ENCODE results near the gene HOXB5.

The HOXB5 gene

DNA sequence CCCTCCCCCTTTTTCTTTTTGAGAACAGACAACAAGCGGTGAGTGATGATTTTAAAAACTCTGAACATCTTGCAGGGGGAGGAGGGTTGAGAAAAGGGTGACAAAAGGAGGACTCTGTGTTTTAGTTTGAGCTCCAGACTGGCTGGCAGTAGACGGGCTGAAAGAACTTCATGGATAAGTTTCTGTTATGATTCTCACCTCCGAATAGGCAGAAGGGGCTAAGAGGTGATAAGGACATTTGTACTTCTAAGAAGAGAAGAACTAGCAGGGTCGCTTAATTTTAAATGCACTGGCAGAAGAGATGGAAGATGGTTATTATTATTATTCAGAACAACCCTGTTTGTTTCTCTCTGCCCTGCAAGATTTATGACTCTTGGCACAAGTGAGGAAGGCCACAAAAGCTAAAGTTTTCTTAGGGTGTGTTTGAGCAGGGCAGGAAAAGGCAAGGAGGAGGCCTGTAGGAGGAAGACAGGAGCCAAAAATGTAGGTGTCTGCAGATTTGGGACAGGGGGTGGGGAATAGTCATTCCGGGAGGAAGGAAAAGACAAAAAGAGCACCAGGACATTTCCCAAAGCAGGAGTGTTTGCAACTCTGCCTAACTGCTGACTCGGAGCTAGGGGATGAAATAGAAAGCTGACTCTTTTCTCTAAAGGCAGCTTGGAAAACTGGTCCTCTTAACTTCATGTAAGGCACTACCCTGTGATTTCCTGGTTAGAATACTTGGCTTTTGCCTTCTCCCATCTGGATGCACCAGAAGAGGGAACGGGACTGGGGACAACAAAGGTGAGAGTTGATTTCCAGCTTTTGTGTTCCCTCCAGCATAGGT is 36.8 kb downstream of the HOXB5 start:
- no peak for DNase-seq

- DNase-seq: no peak
Measured at GRCh38 chr17:48556229-48556575, 37.4 kb downstream of the HOXB5 start.

GRCh38 chr17:48555258-48556228 is 38.0 kb downstream of the HOXB5 start:
- DNase-seq: no peak

DNA sequence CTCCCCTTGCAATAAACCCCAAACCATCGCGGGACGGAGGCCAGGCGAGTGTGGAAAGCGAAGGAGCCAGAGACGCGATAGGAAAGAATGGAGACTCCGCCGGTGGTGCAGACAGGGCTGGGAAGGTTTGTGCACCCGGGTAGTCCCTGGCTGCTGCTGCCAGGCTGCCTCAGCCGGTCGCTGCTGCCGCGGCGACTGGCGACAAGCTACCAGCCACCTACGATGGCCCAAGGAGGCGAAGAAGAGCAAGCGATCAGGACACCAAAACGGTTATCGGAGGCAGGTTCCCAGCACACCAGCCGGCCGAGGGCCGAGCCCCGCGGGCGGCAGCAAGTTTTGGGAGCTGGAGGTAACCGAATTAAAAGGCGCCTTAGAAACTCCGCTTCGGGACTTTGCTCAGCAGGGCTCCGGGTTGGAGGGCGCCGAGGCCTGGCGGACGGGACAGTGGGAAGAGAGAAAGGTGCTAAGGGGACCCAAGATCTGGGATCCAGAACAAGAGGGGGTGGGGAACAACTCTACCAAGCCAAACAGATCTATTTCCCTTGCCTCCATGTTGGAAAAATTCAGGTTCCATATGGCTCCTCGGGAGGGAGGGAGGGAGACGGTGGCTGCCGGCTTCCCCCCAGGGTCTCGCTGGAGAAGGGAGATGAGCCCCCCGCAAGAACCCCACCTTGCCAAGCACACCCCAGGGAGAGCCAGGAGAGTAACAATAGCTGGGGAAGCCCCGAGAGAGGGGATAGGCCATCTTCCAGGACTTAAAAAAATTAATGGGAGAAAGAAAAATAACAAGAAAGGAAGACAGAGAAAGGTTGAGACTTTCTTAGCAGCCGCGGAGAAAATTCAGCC is 38.9 kb downstream of the HOXB5 start:
- no peak for DNase-seq

DNA sequence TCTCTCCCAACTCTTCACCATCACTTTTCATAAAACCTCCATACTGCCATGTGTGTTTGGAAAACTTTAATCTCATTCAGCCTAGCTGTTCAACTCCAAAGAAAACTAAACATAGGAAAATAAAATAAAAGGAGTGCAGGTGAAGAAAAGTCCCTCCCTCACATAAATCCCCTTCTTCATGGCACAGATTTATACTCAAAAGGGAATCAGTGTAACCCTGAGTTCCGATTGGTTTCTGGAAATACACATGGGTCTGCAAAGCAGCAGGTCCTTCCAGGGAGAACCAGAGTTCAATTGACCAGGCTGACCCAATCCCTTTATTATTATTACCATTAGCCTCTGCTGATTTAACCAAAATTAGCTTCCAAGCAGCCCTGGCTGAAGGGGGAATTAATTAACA is 39.8 kb downstream of the HOXB5 start:
- no peak for DNase-seq

DNA sequence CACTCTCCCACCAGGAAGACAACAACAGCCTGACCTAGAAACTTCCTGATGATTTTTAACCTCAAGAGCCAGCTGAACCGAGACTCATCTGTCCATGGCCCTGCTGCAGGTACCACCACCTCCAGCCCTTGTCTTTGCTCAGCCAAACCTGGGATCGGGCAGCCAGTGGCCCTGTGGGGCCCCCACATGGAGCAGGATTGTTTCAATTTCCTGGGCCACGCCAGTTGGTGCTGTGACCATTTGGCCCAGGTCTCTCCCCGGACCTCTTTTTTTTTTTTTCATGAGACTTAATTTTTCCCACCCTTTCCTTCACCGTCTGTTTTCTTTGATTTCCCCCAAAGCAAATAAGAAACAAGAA is 40.4 kb downstream of the HOXB5 start:
- no peak for DNase-seq

DNA sequence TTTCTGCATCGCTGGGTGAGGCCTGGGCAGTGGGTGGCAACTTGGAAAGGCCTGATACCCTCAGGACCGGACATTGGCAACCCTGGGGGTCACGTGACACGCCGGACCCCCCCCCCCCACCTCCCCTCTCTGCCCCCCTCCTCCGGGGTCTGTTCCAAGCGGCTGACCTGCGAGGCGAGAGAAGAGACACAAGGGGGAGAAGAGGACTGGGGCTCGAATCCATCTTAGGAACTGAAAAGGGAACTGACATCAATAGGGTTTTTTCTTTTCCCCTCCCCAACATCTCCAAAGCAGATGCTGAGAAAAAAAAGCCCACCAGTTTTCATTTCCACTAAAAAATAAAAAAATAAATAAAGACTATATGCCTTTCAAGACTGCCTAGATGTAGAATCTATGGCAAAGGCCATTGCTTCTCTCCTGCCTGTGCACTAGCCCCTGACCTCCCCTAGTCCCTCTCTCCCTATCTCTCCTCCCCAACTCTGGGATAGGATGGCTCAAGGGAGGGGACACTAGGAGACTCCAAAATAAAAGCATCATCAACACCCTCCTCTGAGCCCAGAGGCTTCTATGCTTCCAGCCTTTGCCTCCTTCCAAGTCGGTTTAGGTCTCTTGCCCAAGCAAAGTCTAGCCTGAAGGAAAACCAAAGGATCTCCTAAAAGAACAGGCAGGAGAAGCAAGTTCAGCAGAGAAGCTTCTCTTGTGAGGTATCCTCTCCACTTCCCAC is 41.0 kb downstream of the HOXB5 start:
- DNase-seq: no peak

- DNase-seq: no peak
Measured at GRCh38 chr17:48551596-48552465, 41.7 kb downstream of the HOXB5 start.

- DNase-seq: no peak
Measured at GRCh38 chr17:48551214-48551555, 42.4 kb downstream of the HOXB5 start.

DNA sequence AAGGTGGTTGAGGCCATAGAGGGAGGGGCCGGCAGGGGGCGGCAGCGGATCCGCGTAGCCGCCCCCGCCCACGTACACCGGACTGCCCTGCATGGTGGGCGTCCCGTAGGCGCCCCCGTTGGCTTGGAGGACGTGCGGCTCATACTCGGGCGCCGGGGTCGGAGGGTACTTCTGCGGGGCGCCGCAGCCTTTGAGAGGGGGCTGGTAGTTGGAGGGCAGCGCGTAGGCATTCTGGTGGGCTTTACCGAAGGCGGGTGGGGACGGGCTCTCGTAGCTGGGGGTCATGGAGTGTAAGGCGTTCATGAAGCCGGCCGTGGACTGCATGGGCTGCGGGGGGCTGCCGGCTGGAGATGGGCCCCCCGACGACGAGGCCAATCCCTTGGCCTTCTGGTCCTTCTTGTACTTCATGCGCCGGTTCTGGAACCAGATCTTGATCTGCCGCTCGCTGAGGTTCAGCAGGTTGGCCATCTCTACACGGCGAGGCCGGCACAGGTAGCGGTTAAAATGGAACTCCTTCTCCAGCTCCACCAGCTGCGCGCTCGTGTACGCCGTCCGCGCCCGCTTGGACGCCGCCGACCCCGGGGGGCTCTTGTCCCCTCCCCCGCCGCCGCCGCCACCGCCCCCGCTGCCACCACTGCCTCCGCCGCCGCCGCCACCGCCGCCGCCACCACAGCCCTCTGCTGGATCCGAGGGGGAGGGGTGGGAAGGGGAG is 42.9 kb downstream of the HOXB5 start:
- DNase-seq: no peak

GRCh38 chr17:48549914-48550501 is 43.6 kb downstream of the HOXB5 start:
- DNase-seq: no peak

DNA sequence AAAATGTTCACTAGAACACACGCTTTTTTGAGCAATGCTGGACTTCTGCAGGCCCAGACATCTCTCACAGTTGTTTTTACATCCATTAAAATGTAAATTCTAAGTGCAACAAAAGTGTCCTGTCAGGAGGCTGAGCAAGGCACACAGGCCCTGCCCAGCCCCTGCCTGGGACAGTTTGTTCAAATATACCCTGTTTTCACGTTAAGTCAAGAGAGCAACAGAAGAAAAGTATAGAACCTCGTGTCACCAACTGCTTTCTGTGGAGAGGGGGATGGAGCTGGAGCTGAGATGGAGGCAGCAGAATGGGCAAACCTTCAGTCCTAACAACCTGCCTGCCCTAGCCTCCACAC is 44.3 kb downstream of the HOXB5 start:
- no peak for DNase-seq

DNA sequence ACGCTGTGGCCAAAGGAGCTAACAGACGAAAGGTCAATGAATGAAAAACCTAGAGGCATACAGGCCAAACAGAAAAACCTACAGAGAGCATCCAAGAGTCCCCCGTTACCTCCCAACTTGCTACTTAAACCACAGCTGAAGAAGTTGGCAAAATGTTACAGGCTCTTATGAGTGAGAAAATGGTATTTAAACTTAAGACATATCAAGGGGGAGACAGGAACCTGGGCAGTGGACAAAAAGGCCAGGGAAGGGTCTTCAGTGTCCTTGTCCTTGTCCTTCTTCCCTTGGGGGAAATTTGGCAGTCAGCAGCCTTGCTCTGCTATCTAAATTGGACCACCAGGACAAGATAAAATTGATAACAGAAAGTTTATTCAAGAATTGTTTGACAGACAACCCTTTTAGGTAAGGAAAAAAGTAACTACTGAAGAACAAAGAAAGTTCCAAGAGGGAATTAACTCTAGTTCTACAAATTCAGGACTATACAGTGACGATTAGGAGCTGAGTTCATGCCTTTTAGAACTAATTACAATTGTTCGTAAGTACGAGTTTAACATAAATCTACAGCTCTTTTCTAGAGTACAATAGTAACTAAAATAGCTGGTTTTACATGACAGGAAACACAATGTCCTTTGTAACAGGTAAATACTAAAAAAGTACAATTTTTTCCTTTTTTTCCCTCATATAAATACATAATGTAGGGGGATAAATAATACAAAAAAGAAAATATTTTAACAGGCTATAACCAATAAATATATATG is 44.9 kb downstream of the HOXB5 start:
- no peak for DNase-seq

DNA sequence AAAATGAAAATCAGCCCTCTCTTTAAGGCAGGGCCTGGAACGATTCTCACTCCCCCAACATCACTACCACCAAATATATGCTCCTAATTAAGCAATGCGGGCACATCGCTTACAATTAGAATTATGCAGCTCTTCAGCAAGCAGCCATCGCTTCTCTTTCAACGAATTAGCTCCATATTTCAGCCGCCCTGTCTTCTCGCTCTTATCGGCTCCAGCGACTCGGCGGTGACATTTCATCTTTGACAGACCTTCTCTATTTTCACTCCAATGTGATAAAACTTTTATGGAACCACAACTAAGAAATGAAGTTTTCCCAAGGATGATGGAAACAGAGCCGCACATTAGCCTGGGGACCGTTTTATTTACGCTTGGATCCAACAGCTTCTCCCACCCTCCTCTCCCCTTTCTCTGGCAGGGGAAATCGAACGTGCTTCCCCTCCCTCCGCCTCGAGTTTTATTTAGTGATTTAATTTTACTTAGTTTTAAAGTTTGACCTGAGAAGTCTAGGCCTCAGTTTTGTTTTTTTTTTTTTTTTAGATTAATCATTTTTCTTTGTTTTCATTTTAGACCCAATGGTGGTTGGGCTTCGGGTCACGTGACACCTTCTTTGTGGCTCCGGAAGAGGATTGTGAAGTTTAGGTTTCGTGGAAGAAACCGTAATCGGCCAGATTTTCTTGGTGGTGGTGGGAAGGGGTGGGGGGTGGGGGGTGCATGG is 45.6 kb downstream of the HOXB5 start:
- no peak for DNase-seq

- no peak for DNase-seq
Measured at GRCh38 chr17:48546924-48547807, 46.4 kb downstream of the HOXB5 start.

- DNase-seq: no peak
Measured at GRCh38 chr17:48546137-48546923, 47.2 kb downstream of the HOXB5 start.

GRCh38 chr17:48545539-48545938 is 48.0 kb downstream of the HOXB5 start:
- DNase-seq: no peak
